ENCODE results near the gene RALY.

DNA sequence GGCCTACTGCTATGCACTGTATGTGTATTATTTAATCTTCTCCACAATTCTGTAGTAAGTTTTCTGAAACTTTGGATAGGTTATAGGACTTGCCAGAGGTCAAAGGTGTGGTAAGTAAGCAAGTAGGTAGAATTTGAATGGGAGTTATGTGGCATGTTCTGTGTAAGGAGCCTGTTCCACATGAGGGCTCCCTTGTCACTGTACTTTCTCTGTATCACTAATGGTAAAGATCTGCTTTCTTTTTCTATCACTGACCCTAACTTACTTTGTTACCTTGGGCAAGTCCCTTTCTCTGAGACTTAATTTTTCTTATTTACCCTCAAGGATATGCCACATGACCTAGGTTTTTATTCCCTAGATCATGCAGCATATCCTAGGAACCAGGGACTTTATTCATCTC is 68.0 kb downstream of the RALY start:
- no peak for TF ChIP-seq CTCF (IDR thresholded peaks at IDR 0.05)
- no peak for TF ChIP-seq POLR2A (IDR thresholded peaks at IDR 0.05)

Measured in ovary (tissue), 3 donors.